HG02852 (cell line): ENCODE measurements around the gene CNOT10.

Experiments
- ATAC-seq: cut with Tn5 transposase; IDR thresholded peaks from one replicate; pipeline ENCODE4 v1.9.1; 2021; ENCODE audit warnings: mild to moderate bottlenecking, moderate library complexity; ENCODE audit not compliant: unreplicated experiment

Gene CNOT10

DNA sequence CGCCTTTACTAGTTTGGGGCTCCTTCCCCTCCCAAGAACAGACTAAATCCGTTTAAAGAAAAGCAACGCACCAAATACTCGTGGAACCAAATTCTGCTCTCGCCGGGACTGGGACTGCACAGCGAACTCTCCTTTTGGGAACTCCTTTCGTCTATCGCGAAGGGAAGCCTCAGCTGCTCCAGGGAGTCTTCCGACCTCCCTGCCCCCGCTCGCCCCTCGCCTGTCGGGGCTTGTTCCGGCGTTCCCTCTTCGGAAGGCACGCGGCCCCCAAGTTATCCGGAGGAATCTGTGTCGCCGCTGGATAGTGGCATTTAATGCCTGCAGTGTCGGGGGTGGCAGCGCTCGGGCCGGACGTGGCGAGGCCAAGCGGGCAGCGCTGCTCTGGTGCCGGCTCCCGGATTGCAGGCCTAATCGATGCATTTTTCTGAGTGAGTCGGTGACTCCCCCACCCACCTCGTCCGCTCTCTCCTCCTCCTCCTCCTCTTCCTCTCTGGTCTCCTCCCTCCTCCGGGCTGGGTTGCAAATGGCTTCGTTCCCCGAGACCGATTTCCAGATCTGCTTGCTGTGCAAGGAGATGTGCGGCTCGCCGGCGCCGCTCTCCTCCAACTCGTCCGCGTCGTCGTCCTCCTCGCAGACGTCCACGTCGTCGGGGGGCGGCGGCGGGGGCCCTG is 132.7 kb downstream of the CNOT10 start, which contains the start of gene TRIM71:
Gene TRIM71, plus strand, starts transcription at position 440 of the 671 bp plus-strand sequence. Its CDS starts 84 bp downstream, at position 524.
- ATAC-seq, result no peak

DNA sequence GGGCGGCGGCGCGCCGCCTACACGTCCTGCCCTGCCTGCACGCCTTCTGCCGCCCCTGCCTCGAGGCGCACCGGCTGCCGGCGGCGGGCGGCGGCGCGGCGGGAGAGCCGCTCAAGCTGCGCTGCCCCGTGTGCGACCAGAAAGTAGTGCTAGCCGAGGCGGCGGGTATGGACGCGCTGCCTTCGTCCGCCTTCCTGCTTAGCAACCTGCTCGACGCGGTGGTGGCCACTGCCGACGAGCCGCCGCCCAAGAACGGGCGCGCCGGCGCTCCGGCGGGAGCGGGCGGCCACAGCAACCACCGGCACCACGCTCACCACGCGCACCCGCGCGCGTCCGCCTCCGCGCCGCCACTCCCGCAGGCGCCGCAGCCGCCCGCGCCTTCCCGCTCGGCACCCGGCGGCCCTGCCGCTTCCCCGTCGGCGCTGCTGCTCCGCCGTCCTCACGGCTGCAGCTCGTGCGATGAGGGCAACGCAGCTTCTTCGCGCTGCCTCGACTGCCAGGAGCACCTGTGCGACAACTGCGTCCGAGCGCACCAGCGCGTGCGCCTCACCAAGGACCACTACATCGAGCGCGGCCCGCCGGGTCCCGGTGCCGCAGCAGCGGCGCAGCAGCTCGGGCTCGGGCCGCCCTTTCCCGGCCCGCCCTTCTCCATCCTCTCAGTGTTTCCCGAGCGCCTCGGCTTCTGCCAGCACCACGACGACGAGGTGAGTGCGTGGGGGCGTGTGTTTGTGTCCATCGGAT is 133.4 kb downstream of the CNOT10 start:
- no peak for ATAC-seq

DNA sequence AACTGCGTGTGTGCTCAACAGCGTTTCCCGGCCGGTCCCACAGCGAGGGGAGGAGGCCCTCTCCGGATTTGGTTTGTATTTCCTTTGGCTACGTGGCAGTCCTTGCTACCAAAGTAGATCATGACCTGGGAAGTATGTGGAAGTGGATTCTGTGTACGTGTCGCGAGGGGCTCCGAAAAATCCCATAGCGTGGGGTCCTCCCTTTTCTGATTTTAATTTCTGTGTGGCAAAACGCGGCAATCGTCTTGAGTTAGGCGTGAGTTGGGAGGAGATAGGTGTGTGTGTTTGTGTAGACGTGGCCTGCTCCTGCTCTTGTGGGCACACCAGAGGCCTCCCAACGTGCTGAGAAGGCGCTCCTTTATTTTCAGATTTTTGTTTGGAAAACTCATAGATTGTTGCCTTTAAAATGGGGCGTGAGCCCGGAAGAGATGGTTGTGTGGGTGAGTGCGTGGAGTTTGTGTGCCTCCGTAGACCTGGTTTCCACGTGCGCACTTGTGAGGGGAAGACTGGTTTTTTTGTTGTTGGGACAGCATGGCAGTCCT is 134.1 kb downstream of the CNOT10 start:
- ATAC-seq, result no peak

DNA sequence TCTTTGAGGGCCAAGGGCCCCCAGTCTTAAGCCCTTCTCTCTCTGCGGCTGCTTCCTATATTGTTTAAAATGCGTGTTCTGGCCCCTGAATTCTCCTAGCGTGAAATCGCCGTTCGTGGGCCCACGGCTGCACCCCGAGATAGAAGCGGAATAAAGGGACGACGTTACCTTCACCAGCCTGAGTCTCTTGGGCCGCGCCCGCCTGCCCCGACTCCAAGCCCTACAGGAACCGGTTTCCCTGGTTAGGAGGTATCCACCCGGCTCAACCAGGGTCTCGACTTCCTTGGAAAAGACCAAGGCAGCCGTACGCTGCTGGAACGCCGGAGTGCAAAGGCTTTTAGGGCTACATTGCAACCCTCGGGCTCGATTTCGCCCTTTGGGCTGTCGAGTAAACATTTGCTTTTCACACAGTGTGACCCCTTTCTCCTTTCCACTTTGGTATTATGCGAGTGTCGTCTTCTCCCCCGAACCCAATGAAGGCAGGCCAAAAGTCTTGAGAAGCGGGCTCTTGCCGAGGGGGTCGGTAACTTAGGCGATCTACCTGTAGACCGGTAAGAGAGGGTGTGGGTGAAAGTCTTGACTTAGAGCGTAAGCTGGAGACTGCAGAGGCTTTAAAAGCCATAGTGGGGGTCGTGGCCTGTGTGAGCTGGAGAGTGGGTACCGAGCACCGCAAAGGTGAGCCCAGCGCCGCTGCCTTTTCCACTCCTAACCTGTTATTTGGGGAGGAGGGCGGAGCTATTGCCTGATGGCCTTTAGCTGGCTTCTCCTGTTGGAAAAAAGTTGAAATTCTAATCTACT is 134.8 kb downstream of the CNOT10 start:
- no peak for ATAC-seq

DNA sequence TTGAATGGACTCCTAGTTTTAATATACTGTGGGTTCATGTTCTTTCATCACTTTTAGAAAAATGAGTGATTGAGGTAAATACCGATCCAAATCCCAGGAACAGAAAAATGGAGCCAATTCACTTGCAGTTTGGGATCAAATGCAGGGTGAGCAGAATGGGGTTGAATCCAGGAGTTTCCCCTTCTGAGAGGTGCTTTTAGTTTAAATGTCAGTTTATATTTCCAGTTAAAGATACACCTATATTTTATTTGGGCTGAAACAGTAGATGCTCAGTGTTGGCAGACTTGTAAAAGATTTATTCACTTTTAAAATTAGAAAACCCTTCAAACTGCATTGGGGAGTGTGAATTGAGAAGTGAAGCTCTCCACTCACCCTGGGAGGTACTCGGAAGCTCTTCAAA is 135.4 kb downstream of the CNOT10 start:
- no peak for ATAC-seq

DNA sequence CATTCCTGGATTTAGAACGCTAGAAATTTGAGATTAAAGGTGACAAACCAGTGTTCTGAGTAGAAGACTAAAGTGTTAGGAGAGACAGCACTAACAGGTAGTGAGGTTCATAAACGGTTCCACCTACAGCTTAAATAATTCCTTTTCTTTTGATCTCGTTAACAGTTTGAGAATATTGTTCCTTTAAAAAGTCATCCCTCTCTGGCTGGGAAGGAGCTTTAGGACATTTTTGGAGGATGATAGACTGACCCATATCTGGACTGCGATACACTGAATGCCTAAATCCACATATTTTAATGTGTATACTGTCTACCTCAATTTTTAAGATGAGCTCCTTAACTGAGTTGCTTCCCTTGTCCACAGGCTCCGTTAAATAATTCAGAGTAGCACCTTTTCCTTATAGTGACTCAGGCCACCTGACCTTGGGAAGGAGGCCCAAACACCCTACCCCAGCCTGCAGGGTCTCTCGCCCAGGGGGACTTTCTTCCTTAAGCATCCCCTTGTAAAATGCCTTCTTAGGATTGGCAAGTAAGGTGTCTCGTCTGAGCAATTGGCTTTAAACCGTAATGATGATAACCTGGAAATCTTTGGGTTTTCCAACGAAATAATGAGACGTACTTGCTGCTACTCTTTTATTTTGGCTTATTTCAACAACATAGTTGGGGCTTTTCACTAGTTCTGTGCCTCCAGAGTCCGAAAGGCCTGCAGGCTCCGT is 136.1 kb downstream of the CNOT10 start:
- ATAC-seq, result no peak

DNA sequence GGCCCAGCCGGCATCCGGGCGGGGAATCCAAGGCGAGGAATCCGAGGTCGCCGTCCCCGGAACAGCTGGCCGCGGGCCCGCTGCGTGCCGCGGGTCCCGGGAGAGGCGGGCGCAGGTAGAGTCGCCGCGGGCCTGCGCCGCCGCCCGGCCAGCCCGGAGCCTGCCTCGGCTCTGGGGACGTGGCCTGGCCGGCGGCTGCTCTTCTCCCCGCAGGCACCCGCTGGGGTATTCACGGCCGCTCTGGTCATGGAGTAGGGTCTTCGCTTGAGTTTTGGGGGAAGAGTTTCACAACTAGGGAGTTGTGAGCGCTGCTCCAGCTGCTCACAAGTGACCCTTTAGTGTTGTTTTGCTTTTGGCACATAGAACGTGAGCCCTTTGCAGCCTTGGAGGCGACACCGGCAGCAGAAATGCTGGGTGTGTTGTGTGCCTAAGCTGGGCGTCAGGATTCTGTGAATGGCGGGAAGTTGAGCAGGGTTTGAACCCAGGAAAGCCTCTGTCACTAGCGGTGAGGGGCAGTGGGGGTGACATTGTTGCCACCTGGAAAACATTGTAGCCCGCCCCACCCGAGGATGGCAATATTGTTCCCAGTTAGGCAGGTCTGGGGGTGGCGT is 136.8 kb downstream of the CNOT10 start:
- no peak for ATAC-seq

DNA sequence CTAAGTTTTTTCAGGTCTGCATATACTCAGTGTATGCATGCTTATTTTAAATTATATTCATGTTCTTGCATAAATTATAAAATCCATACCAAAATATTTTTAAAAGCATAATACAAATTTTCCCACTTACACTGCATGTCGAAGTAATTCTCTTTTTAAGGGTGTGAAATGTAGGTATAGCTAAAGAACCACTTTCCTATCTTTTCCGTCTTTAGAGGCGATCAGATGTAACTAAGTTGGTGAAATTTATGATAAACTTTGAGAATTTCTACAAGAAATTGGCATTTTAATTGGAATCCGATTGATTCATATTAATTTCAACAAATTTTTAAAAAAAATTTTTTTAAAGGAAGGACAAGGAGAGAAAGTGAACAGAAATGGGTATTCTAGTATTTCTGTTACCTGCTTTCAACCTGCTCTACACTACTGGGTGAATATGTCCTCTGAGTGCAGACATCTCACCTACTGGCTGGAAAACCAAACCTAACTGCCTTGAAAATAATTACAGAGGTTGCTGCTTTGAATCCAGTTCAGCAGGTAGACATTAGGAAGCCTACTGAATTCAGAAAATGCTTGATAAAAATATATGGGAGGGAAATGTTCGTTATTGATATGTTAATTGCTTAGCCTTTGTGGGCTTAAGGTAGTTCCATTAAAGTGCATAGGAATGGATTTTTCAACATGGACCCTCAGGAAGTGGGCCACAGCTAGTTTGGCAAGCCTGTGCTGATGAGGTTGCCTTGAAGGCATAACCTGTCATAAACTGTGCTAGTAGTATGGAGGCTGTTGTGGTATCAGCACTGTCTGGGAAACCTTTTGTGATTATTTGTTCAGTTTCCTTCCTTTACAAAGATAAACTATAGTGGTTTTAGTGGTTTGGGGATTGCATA is 137.9 kb downstream of the CNOT10 start:
- ATAC-seq, result no peak
